ENCODE measurements around the gene EXO1.

The EXO1 gene

GRCh38 chr1:241891296-241891695, 43.3 kb downstream of the EXO1 start:
- DNase-seq (ENCODE audit: low read depth): no peak

- no peak for DNase-seq (ENCODE audit: low read depth)
These were observed 46.0 kb downstream of the EXO1 start for GRCh38 chr1:241894016-241894415.

DNA sequence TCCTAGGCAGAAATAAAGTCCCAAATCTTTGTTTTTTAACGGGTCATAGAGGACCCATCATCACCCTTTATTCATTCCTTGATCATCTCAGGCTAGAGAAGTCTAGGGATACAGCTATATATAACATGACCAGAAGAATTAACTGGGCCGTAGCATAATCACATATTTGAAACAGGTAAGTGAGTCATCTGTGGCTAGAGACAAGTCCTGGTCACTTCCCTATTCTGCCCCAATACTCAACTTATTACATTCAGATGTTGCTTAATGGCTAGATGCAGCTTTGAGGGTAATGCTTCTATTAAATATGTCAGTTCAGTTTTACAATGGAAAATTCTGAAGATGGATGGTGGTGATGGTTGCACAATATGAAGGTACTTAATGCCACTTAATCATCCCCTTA, 47.0 kb downstream of the EXO1 start:
- DNase-seq (ENCODE audit: low read depth): no peak

DNA sequence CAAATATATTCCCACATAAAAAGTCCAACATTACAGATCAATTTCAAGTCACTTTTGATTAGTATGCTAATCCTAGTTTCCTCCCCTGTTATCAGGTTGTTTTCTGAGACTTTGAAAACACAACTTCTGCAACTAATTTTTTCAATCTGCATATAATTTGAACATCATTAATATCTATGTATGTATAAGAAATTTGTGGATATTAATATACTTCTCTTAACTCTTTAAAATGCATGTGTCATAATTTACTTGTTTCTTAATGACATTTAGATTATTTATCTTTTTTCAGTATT, 48.6 kb downstream of the EXO1 start:
- DNase-seq (ENCODE audit: low read depth): no peak

DNA sequence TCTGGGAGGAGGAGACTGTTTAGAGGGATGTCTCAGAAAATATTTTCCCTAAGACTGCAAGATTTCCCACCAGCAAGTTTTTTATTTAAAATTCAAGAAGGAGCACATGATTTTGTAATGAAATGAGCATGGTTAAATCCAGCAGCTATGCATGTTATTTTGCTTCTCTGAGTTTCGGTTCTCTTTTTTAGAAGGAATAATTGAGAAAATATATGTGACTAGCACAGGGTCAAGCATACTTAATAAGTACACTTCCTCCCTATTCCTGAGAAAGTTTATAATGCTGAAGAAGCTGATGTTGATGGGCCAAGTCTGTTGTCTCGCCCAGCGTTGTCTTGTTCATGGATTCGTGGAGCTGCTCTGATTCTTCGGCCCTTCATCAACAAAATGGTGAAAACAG, 51.2 kb downstream of the EXO1 start:
- DNase-seq (ENCODE audit: low read depth): no peak

GRCh38 chr1:241900381-241900780, 52.4 kb downstream of the EXO1 start:
- DNase-seq (ENCODE audit: low read depth): no peak

GRCh38 chr1:241902391-241903065, 54.5 kb downstream of the EXO1 start:
- DNase-seq (ENCODE audit: low read depth): no peak

- no peak for DNase-seq (ENCODE audit: low read depth)
These were observed 68.2 kb downstream of the EXO1 start for GRCh38 chr1:241916196-241916595.

- DNase-seq (ENCODE audit: low read depth): no peak
These were observed 69.5 kb downstream of the EXO1 start for GRCh38 chr1:241917487-241917886.

DNA sequence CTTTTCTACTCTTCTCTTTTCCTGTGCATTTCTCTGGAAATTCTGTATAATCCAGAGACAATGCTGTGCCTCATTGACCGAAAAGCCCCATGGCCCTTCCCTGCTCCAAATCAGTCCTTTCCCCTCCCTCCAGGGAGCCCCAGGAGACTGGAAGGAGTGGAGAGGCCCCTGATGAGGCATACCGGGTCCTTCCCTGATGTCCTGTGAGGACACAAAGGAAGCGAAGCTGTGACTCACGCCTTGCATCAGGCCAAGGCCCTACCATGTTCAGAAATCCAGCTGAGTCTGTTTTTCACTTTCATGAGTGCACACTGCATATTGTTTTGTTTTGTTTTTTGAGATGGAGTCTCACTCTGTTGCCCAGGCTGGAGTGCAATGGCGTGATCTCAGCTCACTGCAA, 70.9 kb downstream of the EXO1 start:
- DNase-seq (ENCODE audit: low read depth): no peak

- no peak for DNase-seq (ENCODE audit: low read depth)
These were observed 76.2 kb downstream of the EXO1 start for GRCh38 chr1:241924080-241924808.

DNA sequence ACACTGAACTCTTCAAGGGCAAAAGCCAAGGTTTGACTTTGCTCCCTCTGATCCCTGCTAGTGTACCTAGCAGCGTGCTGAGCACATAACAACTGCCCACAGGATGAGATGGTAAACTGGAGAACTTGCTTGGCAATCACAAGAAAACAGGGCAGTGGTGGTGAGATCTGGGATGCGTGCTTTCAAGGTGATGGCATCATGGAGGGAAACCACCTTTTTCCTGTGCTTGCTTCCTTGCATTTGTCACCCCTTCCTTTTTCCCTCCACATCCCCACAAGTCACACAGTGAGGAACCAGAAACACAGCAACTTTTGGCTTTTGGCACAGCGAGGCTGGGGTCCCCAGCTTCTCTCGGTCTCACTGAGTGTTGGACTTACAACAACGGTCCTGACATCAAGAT, 78.1 kb downstream of the EXO1 start:
- no peak for DNase-seq (ENCODE audit: low read depth)

DNA sequence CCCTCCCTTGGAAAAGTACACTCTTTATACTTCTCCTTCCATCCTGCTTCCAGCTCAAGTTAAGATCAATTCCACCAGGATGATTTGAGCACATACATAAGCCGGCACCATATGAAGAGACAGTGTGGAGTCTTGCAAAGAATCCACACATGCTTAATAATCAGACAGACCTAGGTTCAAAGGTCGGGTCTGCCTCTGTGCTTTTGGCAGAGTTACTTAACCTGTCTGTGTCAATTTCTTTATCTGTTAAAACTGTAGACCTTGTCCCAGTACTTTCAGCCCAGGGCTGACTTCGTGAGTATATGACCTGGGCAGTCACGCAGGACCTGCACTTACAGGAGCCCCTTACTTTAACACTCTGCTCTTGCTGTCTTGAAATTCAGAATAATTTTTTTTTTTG, 79.3 kb downstream of the EXO1 start:
- DNase-seq (ENCODE audit: low read depth): no peak

- DNase-seq (ENCODE audit: low read depth): no peak
These were observed 84.8 kb downstream of the EXO1 start for GRCh38 chr1:241932845-241933244.

DNA sequence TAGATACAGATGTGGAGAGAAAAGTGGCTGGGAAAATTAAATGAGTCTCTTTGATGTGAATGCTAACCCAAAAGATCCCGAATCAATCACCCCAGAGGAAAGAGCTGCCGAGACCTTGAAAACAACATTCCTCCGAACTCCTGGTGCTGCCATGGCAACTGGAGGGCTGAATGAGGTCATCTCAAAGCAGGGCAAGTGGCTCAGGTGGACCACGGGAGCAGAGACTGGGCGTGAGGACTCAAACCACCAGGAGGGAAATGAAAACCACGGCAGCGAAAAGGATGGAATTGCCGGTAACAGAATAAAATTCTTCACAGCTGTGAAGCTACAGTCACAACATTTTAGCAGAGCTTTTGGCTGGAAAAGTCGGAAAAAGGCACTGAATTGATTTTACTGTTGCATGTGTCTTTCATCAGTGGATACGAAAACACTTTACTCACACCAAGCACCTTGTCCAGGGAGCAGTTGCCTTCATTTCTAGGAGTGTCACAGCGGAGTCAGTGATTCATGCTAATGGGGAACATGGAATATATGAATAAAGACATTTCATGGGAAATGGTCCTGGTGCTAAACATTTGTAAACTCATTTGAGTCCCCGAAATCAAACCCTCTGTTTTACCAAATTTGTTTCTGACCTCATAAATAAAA, 86.3 kb downstream of the EXO1 start:
- no peak for DNase-seq (ENCODE audit: low read depth)

- no peak for DNase-seq (ENCODE audit: low read depth)
These were observed 86.9 kb downstream of the EXO1 start for GRCh38 chr1:241934866-241935265.

Data from activated gamma-delta T cell treated with anti-CD3 and anti-CD28 coated beads, Interleukin-2, amount 50 U/mL, for 16 hours (primary cell).